ENCODE data around the gene TIMM29. TPM values are rescaled to one million over a fixed set of nuclear protein-coding genes. Genes with fewer than 3 reads are reported as not detected.

TIMM29 gene
- total RNA-seq, 2 donors from 2014 or later, result 20.0 to 26.8 TPM

DNA sequence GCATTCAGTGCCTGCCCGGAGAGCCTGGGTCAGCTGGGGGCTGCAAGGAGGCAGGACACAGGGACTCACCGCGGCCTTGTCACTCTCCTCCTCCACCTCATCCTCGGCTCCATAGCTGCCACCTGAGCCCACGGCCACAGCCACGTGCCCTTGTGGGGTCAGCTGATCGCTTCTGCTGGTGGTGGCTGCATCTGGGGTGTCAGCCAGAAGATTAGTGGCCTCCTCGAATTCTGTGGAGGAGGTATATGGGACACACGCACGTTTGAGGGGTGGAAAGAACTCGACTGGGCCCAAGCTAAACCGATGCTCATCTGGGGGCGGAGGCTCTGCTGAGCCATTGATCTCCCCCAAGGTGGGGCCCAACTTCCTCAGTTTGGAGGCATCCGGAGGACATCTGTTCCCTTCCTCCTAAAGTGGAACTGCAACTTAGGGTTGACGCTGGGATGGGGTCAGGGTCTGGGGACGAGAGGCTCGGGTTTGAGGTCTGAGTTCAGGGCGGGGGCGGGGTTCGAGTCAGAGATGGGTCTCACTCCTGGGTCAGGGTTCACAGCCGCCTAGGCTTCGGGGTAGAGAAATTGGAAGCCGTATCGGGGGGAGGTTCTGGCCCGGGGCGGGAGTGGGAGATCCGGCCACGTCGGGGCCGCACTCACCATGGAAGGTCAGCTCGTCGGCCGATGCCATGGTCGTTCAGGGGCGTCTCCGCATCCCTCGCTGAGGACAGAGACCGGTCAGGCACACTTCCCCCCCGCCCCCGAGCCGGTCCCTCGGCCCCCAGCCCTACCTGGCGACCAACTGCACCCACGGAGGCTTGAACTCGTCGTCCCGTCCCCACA, 665 bp upstream of the TIMM29 start:
- Mint-ChIP-seq H3K4me3 (peak overlapping the region; percentile 86), H3K9me3 (no peaks in the 10 kb centered on the region), H3K27ac (peak overlapping the region; percentile 81), H3K36me3 (ENCODE audit: low read depth) (peaks cover 32% of the 10 kb centered on the region), H3K4me1 (no peaks in the 10 kb centered on the region), H3K27me3 (ENCODE audit: insufficient read depth) (no peaks in the 10 kb centered on the region)
- H3K36me3 ChIP-seq (ENCODE audit: control insufficient read depth, insufficient read depth, low read length), result peaks cover 38% of the 10 kb centered on the region
- TF ChIP-seq, protein P1, sequence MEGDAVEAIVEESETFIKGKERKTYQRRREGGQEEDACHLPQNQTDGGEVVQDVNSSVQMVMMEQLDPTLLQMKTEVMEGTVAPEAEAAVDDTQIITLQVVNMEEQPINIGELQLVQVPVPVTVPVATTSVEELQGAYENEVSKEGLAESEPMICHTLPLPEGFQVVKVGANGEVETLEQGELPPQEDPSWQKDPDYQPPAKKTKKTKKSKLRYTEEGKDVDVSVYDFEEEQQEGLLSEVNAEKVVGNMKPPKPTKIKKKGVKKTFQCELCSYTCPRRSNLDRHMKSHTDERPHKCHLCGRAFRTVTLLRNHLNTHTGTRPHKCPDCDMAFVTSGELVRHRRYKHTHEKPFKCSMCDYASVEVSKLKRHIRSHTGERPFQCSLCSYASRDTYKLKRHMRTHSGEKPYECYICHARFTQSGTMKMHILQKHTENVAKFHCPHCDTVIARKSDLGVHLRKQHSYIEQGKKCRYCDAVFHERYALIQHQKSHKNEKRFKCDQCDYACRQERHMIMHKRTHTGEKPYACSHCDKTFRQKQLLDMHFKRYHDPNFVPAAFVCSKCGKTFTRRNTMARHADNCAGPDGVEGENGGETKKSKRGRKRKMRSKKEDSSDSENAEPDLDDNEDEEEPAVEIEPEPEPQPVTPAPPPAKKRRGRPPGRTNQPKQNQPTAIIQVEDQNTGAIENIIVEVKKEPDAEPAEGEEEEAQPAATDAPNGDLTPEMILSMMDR (conservative IDR thresholded peaks at IDR 0.05), result no peak
- H3K27me3 ChIP-seq (ENCODE audit: control insufficient read depth, insufficient read depth, low read length, poor library complexity, severe bottlenecking), result no peaks in the 10 kb centered on the region
- DNase-seq, result no peak
- WGBS, 2 experiments (ENCODE audit: insufficient coverage in 1 of 2, insufficient read length in 1 of 2), result 19 to 27% methylated on average over 5 to 47 of the region's 47 CpGs
- H3K9ac ChIP-seq (ENCODE audit: extremely low read depth, low read length, poor library complexity, severe bottlenecking), result peak overlapping the region; percentile 37
- H3K27ac ChIP-seq (ENCODE audit: low read depth, low read length), result no peak overlapping the region
- peaks cover 4% of the 10 kb centered on the region for H3K4me1 ChIP-seq (ENCODE audit: control insufficient read depth, insufficient read depth, low read length)
- peak overlapping the region; percentile 85 for H3K4me3 ChIP-seq (ENCODE audit: low read length)
- H3K9me3 ChIP-seq (ENCODE audit: control insufficient read depth, low read length), result no peaks in the 10 kb centered on the region

DNA sequence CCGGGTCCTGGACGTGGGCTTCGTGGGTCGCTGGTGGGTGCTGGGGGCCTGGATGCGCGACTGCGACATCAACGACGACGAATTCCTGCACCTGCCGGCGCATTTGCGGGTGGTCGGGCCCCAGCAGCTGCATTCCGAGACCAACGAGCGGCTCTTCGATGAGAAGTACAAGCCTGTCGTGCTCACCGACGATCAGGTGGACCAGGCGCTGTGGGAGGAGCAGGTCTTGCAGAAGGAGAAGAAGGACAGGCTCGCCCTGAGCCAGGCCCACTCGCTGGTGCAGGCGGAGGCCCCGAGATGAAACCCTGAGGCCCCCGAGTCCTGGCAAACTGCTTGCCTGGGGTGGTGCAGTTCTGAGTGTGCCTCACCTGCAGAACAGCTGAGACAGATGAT, 787 bp downstream of the TIMM29 start:
- Histone ChIP-seq H3K36me3 (ENCODE audit: control insufficient read depth, insufficient read depth, low read length) (peaks cover 30% of the 10 kb centered on the region), H3K27me3 (ENCODE audit: control insufficient read depth, insufficient read depth, low read length, poor library complexity, severe bottlenecking) (no peaks in the 10 kb centered on the region), H3K27ac (ENCODE audit: low read depth, low read length) (peak overlapping the region; percentile 57), H3K4me3 (ENCODE audit: low read length) (peak overlapping the region; percentile 85), H3K4me1 (ENCODE audit: control insufficient read depth, insufficient read depth, low read length) (peaks cover 4% of the 10 kb centered on the region), H3K9ac (ENCODE audit: extremely low read depth, low read length, poor library complexity, severe bottlenecking) (peak overlapping the region; percentile 69), H3K9me3 (ENCODE audit: control insufficient read depth, low read length) (no peaks in the 10 kb centered on the region)
- Mint-ChIP-seq H3K36me3 (ENCODE audit: low read depth) (peaks cover 28% of the 10 kb centered on the region), H3K27ac (peak overlapping the region; percentile 79), H3K4me1 (no peaks in the 10 kb centered on the region), H3K4me3 (peak overlapping the region; percentile 86), H3K9me3 (no peaks in the 10 kb centered on the region), H3K27me3 (ENCODE audit: insufficient read depth) (no peaks in the 10 kb centered on the region)
- DNase-seq, result no peak
- WGBS, 2 experiments (ENCODE audit: insufficient coverage in 1 of 2, insufficient read length in 1 of 2), result 14 to 20% methylated on average over 9 to 27 of the region's 27 CpGs
- TF ChIP-seq, protein P1 (conservative IDR thresholded peaks at IDR 0.05), result no peak

DNA sequence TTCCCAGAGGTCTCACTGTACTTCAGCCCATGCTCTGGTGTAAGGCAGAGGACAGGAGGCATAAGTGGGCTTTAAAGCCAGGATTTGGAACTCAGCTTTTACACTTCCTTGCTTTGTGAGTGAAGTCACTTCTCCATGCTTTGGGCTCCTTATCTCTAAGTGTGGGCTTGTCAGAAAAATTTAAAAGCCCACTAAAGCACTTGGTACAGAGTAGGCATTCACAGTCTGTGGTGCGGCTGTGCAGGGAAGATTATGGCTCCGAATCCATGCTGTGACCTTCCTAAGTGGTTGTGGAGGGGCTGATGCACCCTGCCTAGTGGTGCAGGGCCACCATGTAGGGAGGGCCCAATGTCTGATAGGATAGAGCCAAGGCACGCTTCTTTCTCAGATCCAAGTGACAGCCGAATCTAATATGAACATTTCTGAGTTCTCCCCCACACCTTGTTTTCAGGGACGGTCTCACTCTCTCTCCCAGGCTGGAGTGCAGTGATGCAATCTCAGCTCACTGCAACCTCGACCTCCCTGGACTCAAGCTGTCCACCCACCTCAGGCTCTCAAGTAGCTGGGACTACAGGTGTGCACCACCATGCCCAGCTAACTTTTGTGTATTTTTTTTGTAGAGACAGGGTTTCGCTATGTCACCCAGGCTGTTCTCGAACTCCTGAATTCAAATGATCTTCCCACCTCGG, 6.9 kb downstream of the TIMM29 start:
- Mint-ChIP-seq H3K9me3 (no peaks in the 10 kb centered on the region), H3K4me3 (no peak overlapping the region), H3K27me3 (ENCODE audit: insufficient read depth) (no peaks in the 10 kb centered on the region), H3K36me3 (ENCODE audit: low read depth) (peaks cover 11% of the 10 kb centered on the region), H3K4me1 (peaks cover 10% of the 10 kb centered on the region), H3K27ac (no peak overlapping the region)
- WGBS, 2 experiments (ENCODE audit: insufficient coverage in 1 of 2, insufficient read length in 1 of 2), result 92 to 95% methylated on average over 9 of the region's 9 CpGs
- no peak for DNase-seq
- Histone ChIP-seq H3K27ac (ENCODE audit: low read depth, low read length) (no peak overlapping the region), H3K27me3 (ENCODE audit: control insufficient read depth, insufficient read depth, low read length, poor library complexity, severe bottlenecking) (no peaks in the 10 kb centered on the region), H3K36me3 (ENCODE audit: control insufficient read depth, insufficient read depth, low read length) (peaks cover 17% of the 10 kb centered on the region), H3K9ac (ENCODE audit: extremely low read depth, low read length, poor library complexity, severe bottlenecking) (no peak overlapping the region), H3K9me3 (ENCODE audit: control insufficient read depth, low read length) (no peaks in the 10 kb centered on the region), H3K4me3 (ENCODE audit: low read length) (no peak overlapping the region), H3K4me1 (ENCODE audit: control insufficient read depth, insufficient read depth, low read length) (peaks cover 4% of the 10 kb centered on the region)
- TF ChIP-seq, protein P1 (conservative IDR thresholded peaks at IDR 0.05), result no peak

Measured in endodermal cell (in vitro differentiated cells).